A673 (cell line): Measurements from ENCODE around the gene CCDC159.

ENCODE experiments used
- CTCF ChIP-seq: fragments of 300-800, 200-600 bp; sonication (generic); conservative IDR thresholded peaks from 2 replicates; pipeline ENCODE4 v1.5.1; 2017; ENCODE audit warnings: low read depth, mild to moderate bottlenecking, antibody characterized with exemption, low read length, moderate library complexity, mixed read lengths
- EZH2 ChIP-seq: fragments of 200-600 bp; sonication (generic); IDR thresholded peaks from 2 replicates; pipeline ENCODE4 v1.6.1; 2017; ENCODE audit warnings: borderline replicate concordance, low read depth, mild to moderate bottlenecking, mixed read lengths, antibody characterized with exemption, low read length; ENCODE audit not compliant: poor library complexity, severe bottlenecking

GRCh38 chr19:11363881-11364280 lies 17.6 kb downstream of the CCDC159 start:
- TF ChIP-seq CTCF: no peak
- TF ChIP-seq EZH2: no peak
